Right cardiac atrium (tissue), 5 donors: ENCODE results near the gene HES1. TPM values are rescaled to one million over a fixed set of nuclear protein-coding genes. Genes with fewer than 3 reads are reported as not detected.
A peak's percentile ranks its signal among the peaks of the same experiment; 100 is the strongest.
"Not testable (repeated sequence)": the region's sequence is repeated elsewhere in the genome, so short reads cannot be mapped to it uniquely, and the experiment has no call there.

Source experiments
- ATAC-seq, 2 donors: fragments of 200-7000 bp; cut with Tn5 transposase; one replicate each; pipeline versions ENCODE4 v1.8.0 to v1.9.1; 2020; ENCODE audit warnings: moderate library complexity in 2 of 2, mild to moderate bottlenecking in 1 of 2
- DNase-seq, 3 donors: peaks; one replicate each; pipeline ENCODE4 v3.0.0-alpha.2; 2020
- H3K27ac ChIP-seq: one replicate; pipeline ENCODE4 v1.5.1; 2013; ENCODE audit warnings: mild to moderate bottlenecking, low read length, control low read depth, moderate library complexity
- H3K27me3 ChIP-seq: one replicate; pipeline ENCODE4 v1.6.1; 2013; ENCODE audit not compliant: control insufficient read depth, insufficient read depth
- H3K4me1 ChIP-seq: one replicate; pipeline ENCODE4 v1.6.1; 2013; ENCODE audit warnings: low read length; ENCODE audit not compliant: control insufficient read depth, insufficient read depth
- H3K4me3 ChIP-seq: one replicate; pipeline ENCODE4 v1.5.1; 2013; ENCODE audit warnings: low read length, control low read depth
- H3K9me3 ChIP-seq: one replicate; pipeline ENCODE4 v1.6.1; 2013; ENCODE audit warnings: low read length; ENCODE audit not compliant: control insufficient read depth
- WGBS: extraction: QIAGEN DNeasy Blood & Tissue Kit; methylation state at CpG from one replicate; pipeline ENCODE4 v1.1.7; 2013; 5-methylcytosine and 5-hydroxymethylcytosine counted together
- intact Hi-C, 4 donors: fragments of 100-400 bp; cut with DNase I; formaldehyde crosslinking; loops; one replicate each; pipeline versions ENCODE4 v1.11.0 to v1.14.0; 2022 to 2023
- long read RNA-seq, 4 donors: library from polyadenylated mRNA; unstranded; transcript quantifications; one replicate each; pipeline ENCODE4 v2.0.0, GENCODE V29; 2020 to 2021
- polyA plus RNA-seq: library from polyadenylated mRNA; stranded (reverse); fragments of 200-250 nt; gene quantifications from one replicate; pipeline ENCODE4 v1.2.3, GENCODE V29; 2013
- total RNA-seq, 4 donors: library from RNA; stranded (reverse); fragmentation: NEBNext Ultra II Directional; extraction: Animal tissue kit (Norgen Biotek cat#: 25700); gene quantifications; one replicate each; pipeline ENCODE4 v1.2.1, GENCODE V29; 2021
- donor health status: healthy with polysubstance abuse.
- donor health status: DM: no; HTN: yes; CAD: no.
- donor health status: DM: no; HTN: no; CAD: no.
- donor health status: DM: no; HTN: yes; CAD: no; lungs with severe emphysema.
- donor health status: DM: yes; HTN: yes; CAD: no.

The HES1 gene, protein sequence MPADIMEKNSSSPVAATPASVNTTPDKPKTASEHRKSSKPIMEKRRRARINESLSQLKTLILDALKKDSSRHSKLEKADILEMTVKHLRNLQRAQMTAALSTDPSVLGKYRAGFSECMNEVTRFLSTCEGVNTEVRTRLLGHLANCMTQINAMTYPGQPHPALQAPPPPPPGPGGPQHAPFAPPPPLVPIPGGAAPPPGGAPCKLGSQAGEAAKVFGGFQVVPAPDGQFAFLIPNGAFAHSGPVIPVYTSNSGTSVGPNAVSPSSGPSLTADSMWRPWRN
- total RNA-seq, result 10 to 100 TPM; 22.8 to 59.5 (median 27.8) TPM
- polyA plus RNA-seq, result 31.1 TPM
- long read RNA-seq, donor 1, transcript HES1-201 (4 exons, 1,578 nt), result major isoform, 10 of 16 reads
- long read RNA-seq, donor 1, partial matches to known transcripts, result 6 of 16 reads
- long read RNA-seq, donor 1, other reads (novel, unspliced or antisense), result 0 of 16 reads
- long read RNA-seq, donor 2, partial matches to known transcripts, result 3 of 6 reads
- long read RNA-seq, donor 2, other reads (novel, unspliced or antisense), result 1 of 6 reads
- long read RNA-seq, donor 3, partial matches to known transcripts, result 0 of 2 reads
- long read RNA-seq, donor 3, other reads (novel, unspliced or antisense), result 2 of 2 reads
- long read RNA-seq, donor 4, transcript HES1-201 (4 exons, 1,578 nt), result major isoform, 5 of 7 reads
- long read RNA-seq, donor 4, partial matches to known transcripts, result 0 of 7 reads
- long read RNA-seq, donor 4, other reads (novel, unspliced or antisense), result 2 of 7 reads

DNA sequence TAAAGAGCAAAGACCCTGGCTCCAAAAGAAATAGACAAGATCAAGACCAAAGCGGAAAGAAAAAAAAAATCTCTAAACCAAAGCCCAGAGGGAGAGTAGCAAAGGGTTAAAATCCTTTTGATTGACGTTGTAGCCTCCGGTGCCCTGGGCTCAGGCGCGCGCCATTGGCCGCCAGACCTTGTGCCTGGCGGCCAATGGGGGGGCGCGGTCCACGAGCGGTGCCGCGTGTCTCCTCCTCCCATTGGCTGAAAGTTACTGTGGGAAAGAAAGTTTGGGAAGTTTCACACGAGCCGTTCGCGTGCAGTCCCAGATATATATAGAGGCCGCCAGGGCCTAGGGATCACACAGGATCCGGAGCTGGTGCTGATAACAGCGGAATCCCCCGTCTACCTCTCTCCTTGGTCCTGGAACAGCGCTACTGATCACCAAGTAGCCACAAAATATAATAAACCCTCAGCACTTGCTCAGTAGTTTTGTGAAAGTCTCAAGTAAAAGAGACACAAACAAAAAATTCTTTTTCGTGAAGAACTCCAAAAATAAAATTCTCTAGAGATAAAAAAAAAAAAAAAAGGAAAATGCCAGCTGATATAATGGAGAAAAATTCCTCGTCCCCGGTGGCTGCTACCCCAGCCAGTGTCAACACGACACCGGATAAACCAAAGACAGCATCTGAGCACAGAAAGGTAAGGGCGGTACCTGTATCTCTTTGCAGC, at the start of gene HES1:
Gene HES1 (plus strand): TSS at position 343 of the 713 bp plus-strand sequence. CDS start 233 bp downstream, at position 576.
- DNase-seq, result peak; percentile 95 to 98 (median 96)
- intact Hi-C loops, result loop anchor here (5.0 to 10.0 kb wide), 11 partner anchors 61 to 354 kb away; no protein-coding TSS in a partner anchor
- Histone ChIP-seq H3K27me3 (no peaks in the 10 kb centered on the region), H3K4me3 (peak within 1 kb of the TSS; percentile 76), H3K9me3 (no peaks in the 10 kb centered on the region), H3K27ac (peak within 1 kb of the TSS; percentile 96), H3K4me1 (peaks cover 6% of the 10 kb centered on the region)
- under 1% methylated on average over 29 of the region's 29 CpGs for WGBS
- ATAC-seq, result peak; percentile 78 to 82

- no peak overlapping the region for H3K4me3 ChIP-seq
- intact Hi-C loops, result no loop called here
- no peaks in the 10 kb centered on the region for H3K27me3 ChIP-seq
- WGBS, result 68% methylated on average over 12 of the region's 12 CpGs
- H3K9me3 ChIP-seq, result no peaks in the 10 kb centered on the region
- no peak overlapping the region for H3K27ac ChIP-seq
- no peak for DNase-seq
- peaks cover 3% of the 10 kb centered on the region for H3K4me1 ChIP-seq
- no peak for ATAC-seq
Observed at GRCh38 chr3:194086388-194087075, 49.4 kb upstream of the HES1 start.

- ATAC-seq, result no peak
Observed at GRCh38 chr3:194087280-194087679, 48.7 kb upstream of the HES1 start.

DNA sequence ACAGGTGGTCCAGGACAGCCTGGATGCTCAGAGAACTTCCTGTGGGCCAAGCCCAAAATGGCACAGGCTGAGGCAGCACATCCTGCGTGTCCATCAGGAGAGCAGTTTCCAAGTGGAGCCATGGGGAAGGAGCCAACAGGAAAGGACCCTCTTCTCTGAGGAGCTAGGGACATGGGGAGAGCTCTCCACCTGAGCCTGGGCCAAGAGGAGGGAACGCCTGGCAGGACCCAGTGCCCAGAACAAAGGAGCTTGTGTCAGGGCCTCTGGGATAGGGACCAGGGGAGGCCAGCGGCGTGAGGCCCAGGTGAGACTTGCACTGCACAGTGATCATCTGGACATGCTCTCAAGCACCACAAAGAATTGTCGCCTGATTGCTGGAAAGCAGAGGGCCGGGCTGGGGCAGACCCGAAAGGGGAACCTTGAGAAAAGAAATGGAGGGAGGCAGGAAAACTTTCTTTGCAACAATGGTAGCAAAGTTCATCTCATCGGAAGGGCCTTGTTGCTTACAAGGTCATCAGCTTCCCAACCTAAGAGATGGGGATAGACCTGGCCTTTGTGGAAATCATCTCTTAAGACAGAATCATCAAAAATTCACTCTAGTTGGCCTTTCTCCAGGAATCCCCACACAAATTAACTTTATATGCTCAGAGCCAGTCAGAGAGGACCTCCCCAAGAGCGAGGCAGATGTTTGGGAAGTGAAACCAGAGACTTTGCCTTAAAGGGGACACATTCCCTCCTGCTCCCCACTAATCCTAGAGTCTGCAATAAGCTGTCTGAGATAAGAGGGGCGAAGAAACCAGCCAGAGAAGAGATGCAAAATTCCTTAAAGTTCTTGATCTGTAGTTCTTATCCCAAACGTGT, 47.7 kb upstream of the HES1 start:
- no peak for DNase-seq
- Histone ChIP-seq H3K27ac (no peak overlapping the region), H3K4me1 (no peaks in the 10 kb centered on the region), H3K4me3 (no peak overlapping the region), H3K27me3 (no peaks in the 10 kb centered on the region), H3K9me3 (no peaks in the 10 kb centered on the region)
- intact Hi-C loops, result no loop called here
- WGBS, result 90% methylated on average over 11 of the region's 11 CpGs
- no peak for ATAC-seq

More at GRCh38 chr3:194087280-194087679, 48.7 kb upstream of the HES1 start:
- Histone ChIP-seq H3K27me3 (no peaks in the 10 kb centered on the region), H3K4me1 (peaks cover 3% of the 10 kb centered on the region), H3K9me3 (no peaks in the 10 kb centered on the region), H3K27ac (no peak overlapping the region), H3K4me3 (no peak overlapping the region)
- 89% methylated on average over 5 of the region's 5 CpGs for WGBS
- no peak for DNase-seq
- intact Hi-C loops, result no loop called here

- intact Hi-C loops, result no loop called here
- Histone ChIP-seq H3K27me3 (no peaks in the 10 kb centered on the region), H3K4me3 (no peak overlapping the region), H3K9me3 (no peaks in the 10 kb centered on the region), H3K4me1 (no peaks in the 10 kb centered on the region), H3K27ac (no peak overlapping the region)
- DNase-seq (peak; percentile 76 to 80 (median 78)), ATAC-seq (peak; percentile 65 to 82)
- 60% methylated on average over 18 of the region's 18 CpGs for WGBS
Observed at GRCh38 chr3:194089357-194090177, 46.4 kb upstream of the HES1 start.

GRCh38 chr3:194090178-194090555, 45.8 kb upstream of the HES1 start:
- not testable (repeated sequence) for H3K27ac ChIP-seq, ATAC-seq

DNA sequence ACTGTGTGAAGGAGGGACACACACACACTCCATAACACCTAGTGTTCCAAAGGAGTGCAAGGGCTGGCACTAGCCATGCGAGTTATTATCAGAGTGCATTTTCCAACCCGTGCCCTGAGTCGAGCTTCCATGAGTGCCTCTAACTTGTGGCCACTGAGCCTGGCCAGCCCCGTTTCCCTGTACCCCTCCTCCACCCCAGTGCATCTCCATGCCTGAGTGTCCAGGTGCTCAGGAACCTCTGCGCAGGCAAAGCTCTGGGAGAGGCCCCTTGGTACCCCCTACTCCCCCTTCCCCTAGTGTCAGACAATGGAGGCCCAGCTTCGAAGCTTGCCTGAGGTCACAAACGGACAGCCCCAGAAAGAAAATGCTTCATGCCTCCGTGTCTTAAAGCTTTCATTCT, 45.2 kb upstream of the HES1 start:
- no peaks in the 10 kb centered on the region for H3K27me3 ChIP-seq
- H3K27ac ChIP-seq, result no peak overlapping the region
- H3K4me1 ChIP-seq, result no peaks in the 10 kb centered on the region
- no peaks in the 10 kb centered on the region for H3K9me3 ChIP-seq
- H3K4me3 ChIP-seq, result no peak overlapping the region
- 94% methylated on average over 8 of the region's 8 CpGs for WGBS
- no peak for ATAC-seq
- DNase-seq, result no peak
- intact Hi-C loops, result no loop called here

More at GRCh38 chr3:194090178-194090555, 45.8 kb upstream of the HES1 start:
- H3K4me3 ChIP-seq, H3K9me3 ChIP-seq, DNase-seq, H3K27me3 ChIP-seq, intact Hi-C loops, H3K4me1 ChIP-seq: not testable (repeated sequence)
- 97% methylated on average over 10 of the region's 10 CpGs for WGBS

- ATAC-seq (no peak), DNase-seq (no peak)
- Histone ChIP-seq H3K4me3 (no peak overlapping the region), H3K9me3 (no peaks in the 10 kb centered on the region), H3K27ac (no peak overlapping the region), H3K27me3 (no peaks in the 10 kb centered on the region), H3K4me1 (no peaks in the 10 kb centered on the region)
- WGBS, result 67% methylated on average over 2 of the region's 2 CpGs
- intact Hi-C loops, result no loop called here
Observed at GRCh38 chr3:194091141-194091540, 44.8 kb upstream of the HES1 start.

- intact Hi-C loops, result not testable (repeated sequence)
- 97% methylated on average over 6 of the region's 6 CpGs for WGBS
Observed at GRCh38 chr3:194091897-194092296, 44.1 kb upstream of the HES1 start.

More at GRCh38 chr3:194091897-194092296, 44.1 kb upstream of the HES1 start:
- H3K4me3 ChIP-seq, H3K9me3 ChIP-seq, DNase-seq, H3K27me3 ChIP-seq, ATAC-seq, H3K27ac ChIP-seq, H3K4me1 ChIP-seq: not testable (repeated sequence)
